NCI-H2171 treated with DMSO at 0.1 percent for 48 hours (cell line): ENCODE results near the gene PKIB.
"Not testable (repeated sequence)": the region's sequence is repeated elsewhere in the genome, so short reads cannot be mapped to it uniquely, and the experiment has no call there.

Source experiments
- DNase-seq: peaks from one replicate; lab custom pipeline; 2025; lab: John Stamatoyannopoulos, UW

PKIB gene, protein sequence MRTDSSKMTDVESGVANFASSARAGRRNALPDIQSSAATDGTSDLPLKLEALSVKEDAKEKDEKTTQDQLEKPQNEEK

GRCh38 chr6:122609881-122610689, at the start of gene PKIB:
TSS of gene PKIB (plus strand) at chr6:122610405. CDS start at chr6:122717795, 107,390 bp downstream.
- DNase-seq: peak; percentile 78

DNA sequence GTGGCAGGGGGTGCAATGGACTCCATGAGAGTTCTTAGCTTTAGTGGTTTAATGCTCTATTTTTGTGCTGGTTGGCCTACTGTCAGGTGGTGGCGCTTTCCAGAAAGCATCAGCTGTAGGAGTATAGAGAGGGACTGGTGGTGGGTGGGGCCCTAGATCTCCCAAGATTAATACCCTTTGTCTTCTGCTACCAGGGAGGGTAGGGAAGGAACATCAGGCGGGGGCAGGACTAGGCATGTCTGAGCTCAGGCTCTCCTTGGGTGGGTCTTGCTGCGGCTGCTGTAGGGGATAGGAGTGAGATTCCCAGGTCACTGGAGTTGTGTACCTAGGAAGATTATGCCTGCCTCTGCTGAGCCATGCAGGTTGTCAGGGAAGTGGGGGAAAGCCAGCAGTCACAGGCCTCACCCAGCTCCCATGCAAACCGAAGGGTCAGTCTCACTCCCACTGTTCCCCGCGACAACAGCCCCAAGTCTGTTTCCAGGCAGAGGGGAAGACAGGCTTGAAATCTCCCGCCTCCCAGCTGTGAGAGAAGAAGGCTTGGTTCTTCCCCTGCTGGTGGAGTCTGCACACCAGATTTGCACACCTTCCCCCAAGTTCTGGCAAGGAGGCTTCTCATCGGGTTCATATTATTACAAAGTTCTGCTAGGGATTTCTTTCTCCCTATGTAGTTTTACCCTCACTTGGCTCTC, 46.7 kb upstream of the PKIB start:
- DNase-seq: peak; percentile 63

DNA sequence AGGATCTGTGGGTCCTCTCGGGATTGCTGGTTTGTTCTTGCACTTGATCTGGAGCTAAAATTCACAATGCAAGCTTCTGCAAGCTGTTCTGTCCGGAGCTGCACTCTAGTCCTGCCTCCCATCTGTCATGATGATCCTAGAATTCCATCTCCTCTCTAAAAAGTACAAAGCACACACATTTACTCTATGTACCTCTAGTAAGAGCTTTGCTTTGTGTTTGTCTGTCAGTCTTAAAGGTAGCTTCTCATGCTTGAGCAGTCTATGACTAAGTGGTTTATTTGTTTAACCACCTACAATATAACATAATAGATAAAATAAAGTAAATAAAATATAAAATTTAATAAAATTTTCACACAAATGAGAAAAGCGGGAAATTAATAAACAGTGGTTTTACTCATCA, 46.0 kb upstream of the PKIB start:
- peak; percentile 37 for DNase-seq

DNA sequence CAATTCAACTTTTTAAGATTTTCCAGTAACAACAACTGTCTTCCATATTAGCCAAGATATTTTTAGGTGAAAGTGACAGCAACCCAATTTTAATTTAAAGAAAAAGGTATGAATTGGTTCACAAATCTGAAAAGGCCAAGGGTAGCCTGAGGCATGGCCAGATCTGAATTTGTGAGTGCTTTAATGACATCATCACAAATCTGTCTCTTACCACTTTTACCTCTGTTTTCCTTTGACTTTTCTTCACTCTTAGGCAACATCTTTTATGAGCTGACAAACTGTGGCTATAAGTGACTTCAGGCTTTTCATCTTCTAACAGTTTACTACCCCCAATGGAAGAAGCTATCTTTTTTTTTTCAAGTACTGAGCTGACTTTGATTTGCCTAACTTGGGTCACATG, 44.5 kb upstream of the PKIB start:
- DNase-seq: no peak

DNA sequence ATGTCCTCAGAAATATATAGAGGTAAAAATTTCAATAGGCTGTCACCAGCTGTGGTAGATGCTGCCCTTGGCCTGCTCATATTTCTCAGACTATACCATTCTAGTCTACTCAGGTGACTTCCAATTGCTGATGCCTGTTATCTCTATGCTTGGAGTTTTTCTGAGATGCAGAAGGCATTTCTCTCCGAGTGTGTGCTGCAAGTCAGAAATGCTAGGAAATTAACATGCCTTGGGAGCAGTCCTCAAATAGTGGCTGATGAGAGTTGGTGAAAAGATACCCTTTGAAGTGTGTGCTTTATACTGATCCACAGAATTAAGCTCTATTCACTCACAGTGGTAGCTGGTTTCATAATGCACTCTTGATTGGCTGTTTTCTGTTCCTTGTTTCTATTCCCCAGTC, 43.2 kb upstream of the PKIB start:
- DNase-seq: peak; percentile 34

- DNase-seq: no peak
These were observed 41.9 kb upstream of the PKIB start for GRCh38 chr6:122568350-122568749.

DNA sequence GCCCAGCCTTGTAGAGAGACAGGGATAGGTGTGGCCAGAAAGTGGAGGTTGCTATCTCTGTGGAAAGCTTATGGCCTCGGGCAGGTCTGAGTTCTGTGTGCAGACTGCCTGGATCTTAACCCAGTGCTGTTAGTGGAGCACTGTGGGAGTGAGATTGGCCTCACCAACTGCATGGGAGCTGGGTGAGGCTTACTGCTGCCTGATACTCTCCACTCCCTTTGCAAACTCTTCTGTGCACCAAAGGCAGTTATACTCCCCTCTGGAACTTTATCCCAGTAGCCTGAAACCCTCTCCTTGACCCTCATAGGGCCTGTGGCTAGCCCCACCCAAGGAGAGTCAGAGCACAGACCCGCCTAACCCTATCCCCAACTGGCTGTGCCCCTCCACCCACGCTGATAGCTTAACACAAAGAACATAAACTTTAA, 41.4 kb upstream of the PKIB start:
- DNase-seq: no peak

DNA sequence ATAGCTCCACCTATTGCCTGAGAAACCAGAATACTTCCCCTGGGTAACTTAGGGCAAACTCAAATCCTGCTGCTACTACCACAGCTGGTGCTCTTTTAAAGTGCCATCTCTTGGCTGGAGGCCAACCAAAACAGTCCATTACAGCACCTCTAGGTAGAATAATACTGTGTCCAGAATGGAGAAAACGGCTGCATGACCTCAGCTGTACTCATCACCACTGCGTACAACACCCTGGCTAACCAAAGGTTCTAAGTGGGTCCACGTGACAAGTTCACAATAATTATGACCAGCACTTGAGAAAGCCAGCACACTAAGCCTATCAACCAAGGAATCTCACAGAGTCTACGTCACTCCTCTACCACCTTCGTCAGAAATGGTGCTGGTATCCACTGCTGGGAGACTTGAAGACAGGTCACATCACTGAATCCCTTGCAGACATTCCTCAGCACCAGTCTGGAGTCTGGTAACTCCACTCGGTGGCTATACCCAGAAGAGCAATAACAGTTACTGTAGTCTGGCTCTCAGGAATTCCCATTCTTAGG, 40.9 kb upstream of the PKIB start:
- peak; percentile 7 for DNase-seq

DNA sequence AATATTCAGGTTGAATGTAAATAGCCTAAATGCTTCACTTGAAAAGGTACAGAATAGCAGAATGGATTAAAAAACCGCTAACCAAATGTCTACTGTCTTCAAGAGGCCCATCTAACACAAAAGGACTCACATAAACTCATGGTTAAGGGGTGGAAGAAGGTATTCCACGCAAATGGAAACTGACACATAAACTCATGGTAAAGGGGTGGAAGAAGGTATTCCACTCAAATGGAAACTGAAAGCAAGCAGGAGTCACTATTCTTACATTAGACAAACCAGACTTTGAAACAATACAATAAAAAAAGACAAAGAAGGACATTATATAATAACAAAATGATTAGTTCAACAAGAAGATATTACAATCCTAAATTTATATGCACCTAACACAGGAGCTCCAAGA, 38.3 kb upstream of the PKIB start:
- no peak for DNase-seq

- DNase-seq: no peak
These were observed 33.3 kb upstream of the PKIB start for GRCh38 chr6:122576888-122577287.

- no peak for DNase-seq
These were observed 31.2 kb upstream of the PKIB start for GRCh38 chr6:122578961-122579360.

DNA sequence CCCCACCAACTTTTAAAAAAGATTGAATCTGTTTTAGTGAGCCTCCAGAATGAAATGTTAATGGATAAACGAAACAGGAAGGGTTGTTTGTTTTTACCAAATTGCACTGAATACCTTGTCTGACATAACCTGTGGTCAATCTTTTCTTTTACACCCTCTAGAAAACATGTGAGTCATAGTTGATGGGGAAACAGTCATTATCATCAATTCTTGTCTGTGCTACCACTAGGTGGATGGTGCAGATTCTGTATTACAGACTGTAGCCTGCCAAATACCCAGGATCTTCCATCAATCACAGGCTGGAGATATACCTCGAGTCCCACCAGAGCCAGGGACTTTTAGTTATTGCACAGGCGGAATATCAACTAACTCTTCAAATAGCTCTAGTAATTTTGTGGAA, 29.5 kb upstream of the PKIB start:
- no peak for DNase-seq

DNA sequence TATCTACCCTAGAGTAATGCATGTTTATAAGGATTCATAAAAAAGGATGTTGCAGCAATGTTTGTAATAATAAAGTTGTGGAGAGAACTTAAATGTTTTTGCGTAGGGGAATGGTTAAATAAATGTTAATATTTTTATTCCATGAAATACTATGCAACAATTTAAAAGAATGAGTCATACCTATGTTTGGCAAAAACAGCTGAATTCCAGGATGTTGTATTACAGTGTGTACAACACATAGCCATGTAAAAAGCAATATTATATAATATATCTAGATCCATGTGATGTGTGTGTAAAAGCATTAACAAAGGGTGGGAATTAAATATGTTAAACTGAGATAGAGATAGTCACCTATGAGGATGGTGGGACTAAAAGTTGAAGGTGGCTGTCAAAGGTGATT, 21.1 kb upstream of the PKIB start:
- DNase-seq: no peak

DNA sequence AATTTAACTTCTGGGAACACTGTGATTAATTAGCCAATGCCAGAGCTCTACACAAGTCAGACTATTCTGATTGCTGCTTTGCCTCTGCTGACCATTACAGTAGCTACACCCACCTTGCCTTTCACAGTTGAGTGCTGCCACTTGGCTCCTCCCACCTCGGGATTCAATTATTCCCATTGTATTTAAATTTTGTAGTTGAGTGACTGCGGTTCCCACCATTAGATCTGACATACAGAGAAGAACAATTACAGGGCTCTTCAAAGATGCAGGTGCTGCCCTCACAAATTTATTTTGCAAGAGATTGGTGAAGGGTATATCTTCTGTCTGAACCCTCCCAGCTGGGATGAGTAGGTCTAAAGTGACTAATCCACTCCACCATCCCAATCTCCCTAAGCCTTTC, 11.9 kb upstream of the PKIB start:
- not testable (repeated sequence) for DNase-seq

GRCh38 chr6:122604676-122605075, 5.5 kb upstream of the PKIB start:
- DNase-seq: no peak

DNA sequence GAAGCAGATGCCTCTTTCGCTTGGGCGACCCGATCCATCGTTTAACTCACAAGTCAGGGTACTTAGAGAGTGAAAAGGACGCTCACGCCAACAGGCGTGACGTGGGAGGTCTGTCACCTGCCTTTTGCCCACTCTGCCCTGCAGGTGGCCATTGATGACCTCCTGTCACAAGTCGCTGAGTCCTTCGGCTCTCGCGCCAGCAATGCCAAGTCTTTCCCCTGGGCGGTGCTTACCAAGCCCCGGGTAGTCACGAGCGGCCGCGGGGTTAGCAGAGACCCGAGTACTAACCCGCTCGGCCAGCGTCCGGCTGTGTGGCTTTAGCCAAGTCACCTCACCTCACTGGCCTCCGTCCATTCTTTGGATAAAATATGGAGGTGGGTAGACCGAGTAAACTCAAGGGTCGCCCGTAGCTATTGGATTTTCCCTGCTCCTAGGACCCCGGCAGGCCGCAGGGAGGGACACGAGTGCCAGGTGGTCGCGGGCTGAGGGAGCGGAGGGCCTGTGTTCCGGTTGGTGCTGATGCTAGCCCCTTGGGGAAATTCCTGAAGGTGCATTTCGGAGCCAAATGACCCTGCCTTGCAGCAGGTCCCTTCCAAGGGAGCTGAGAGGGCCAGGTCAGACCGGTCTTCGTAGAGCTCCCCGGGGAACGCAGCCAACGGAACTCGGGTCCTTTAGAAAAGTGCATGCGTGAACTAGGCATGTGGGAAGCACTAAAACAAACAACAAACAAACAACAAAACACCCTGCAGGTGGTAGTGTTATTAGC, 668 bp downstream of the PKIB start:
- peak; percentile 61 for DNase-seq

GRCh38 chr6:122612838-122613237, 2.6 kb downstream of the PKIB start:
- DNase-seq: no peak

GRCh38 chr6:122614303-122614702, 4.1 kb downstream of the PKIB start:
- no peak for DNase-seq

DNA sequence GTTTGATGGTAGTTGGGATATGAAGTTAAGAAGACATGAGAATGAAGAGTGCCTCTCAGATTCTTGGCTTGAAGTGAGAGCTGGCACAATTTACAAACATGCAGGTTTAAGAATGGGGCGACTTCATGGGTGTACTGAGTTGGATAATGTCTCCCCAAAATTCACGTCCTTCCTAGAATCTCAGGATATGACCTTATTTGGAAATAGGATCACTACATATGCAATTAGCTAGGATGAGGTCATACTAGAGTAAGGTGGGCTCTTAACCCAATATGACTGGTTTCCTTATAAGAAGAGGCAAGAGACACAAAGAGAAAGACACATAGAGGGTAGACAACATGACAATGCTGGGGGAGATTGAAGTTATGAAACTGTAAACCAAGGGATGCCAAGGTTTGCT, 5.2 kb downstream of the PKIB start:
- DNase-seq: no peak

- DNase-seq: no peak
These were observed 6.7 kb downstream of the PKIB start for GRCh38 chr6:122616877-122617276.

DNA sequence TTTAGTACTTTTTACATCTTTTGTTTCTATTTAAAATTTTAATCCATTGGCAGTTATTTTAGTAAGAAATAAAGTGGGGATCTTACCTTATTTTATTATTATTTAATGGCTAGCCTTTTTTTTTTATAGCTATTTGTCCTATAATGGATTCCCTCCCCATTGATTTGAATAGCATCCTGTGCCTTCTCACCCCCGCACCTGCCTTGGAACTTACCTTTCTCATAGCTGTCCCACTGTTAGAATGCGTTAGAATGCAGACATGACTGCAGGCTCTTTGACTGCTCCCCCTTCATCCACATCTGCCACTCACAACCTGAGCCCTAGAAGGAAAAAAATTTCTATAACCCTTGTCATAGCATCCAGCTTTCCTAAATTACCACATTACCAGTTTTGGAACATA, 9.1 kb downstream of the PKIB start:
- DNase-seq: peak; percentile 33

GRCh38 chr6:122620428-122620827, 10.2 kb downstream of the PKIB start:
- DNase-seq: peak; percentile 38
